CD4-positive, alpha-beta T cell (primary cell): ENCODE results near the gene ING4. TPM values are rescaled to one million over a fixed set of nuclear protein-coding genes. Genes with fewer than 3 reads are reported as not detected.
A peak's percentile ranks its signal among the peaks of the same experiment; 100 is the strongest.

Experiments used
- ATAC-seq: fragments of 200-7000 bp; cut with Tn5 transposase; one replicate; pipeline ENCODE4 v1.10.0; 2022; ENCODE audit warnings: mild to moderate bottlenecking; ENCODE audit not compliant: poor library complexity
- CTCF ChIA-PET: fragments of 350-600 bp; sonication (Branson Sonifier 250); formaldehyde crosslinking; loops from one replicate; lab custom pipeline; 2021; ENCODE audit warnings: antibody characterized with exemption, inconsistent platforms; lab: Charles Lee
- POLR2A ChIA-PET: fragments of 350-600 bp; sonication (Branson Sonifier 250); formaldehyde crosslinking; loops from one replicate; lab custom pipeline; 2021; ENCODE audit warnings: antibody characterized with exemption, inconsistent platforms; lab: Charles Lee
- DNase-seq, 14 experiments: peaks; one replicate each; pipeline ENCODE4 v3.0.0-alpha.2; 2013 to 2020; ENCODE audit warnings: mixed read lengths in 2 of 14
- H3K27ac ChIP-seq, 2 donors: one replicate each; pipeline versions ENCODE4 v1.5.1 to v1.7.0; 2013; ENCODE audit warnings: low read length in 2 of 2, low read depth in 1 of 2, mild to moderate bottlenecking in 1 of 2
- H3K27me3 ChIP-seq, 2 experiments: 1 replicate in 1 of 2; 2 replicates in 1 of 2; pipeline versions ENCODE4 v1.6.1 to v1.7.0; 2013; ENCODE audit warnings: low read length in 2 of 2, control low read depth in 1 of 2, mild to moderate bottlenecking in 1 of 2, moderate library complexity in 1 of 2; ENCODE audit not compliant: insufficient read depth in 2 of 2, control insufficient read depth in 1 of 2
- H3K36me3 ChIP-seq: one replicate; pipeline ENCODE4 v1.6.1; 2013; ENCODE audit warnings: low read length, control low read depth; ENCODE audit not compliant: insufficient read depth
- H3K4me1 ChIP-seq: one replicate; pipeline ENCODE4 v1.6.1; 2013; ENCODE audit warnings: low read length, control low read depth; ENCODE audit not compliant: insufficient read depth
- H3K4me3 ChIP-seq: one replicate; pipeline ENCODE4 v1.5.1; 2013; ENCODE audit warnings: mild to moderate bottlenecking, low read length, moderate library complexity
- H3K9me3 ChIP-seq, 2 experiments: 1 replicate in 1 of 2; 2 replicates in 1 of 2; pipeline versions ENCODE4 v1.6.1 to v1.7.0; 2013; ENCODE audit warnings: low read length in 2 of 2, mild to moderate bottlenecking in 2 of 2, control low read depth in 1 of 2, moderate library complexity in 1 of 2; ENCODE audit not compliant: control insufficient read depth in 1 of 2, insufficient read depth in 1 of 2
- H3K27ac Mint-ChIP-seq: one replicate; pipeline ENCODE4 v1.8.0; 2020; ENCODE audit warnings: mixed read lengths
- H3K27me3 Mint-ChIP-seq: one replicate; pipeline ENCODE4 v1.8.0; 2021; ENCODE audit warnings: mixed read lengths
- H3K36me3 Mint-ChIP-seq: one replicate; pipeline ENCODE4 v1.8.0; 2021; ENCODE audit warnings: low read depth, mixed read lengths
- H3K4me1 Mint-ChIP-seq: one replicate; pipeline ENCODE4 v1.8.0; 2021; ENCODE audit warnings: low read depth, mixed read lengths
- H3K4me3 Mint-ChIP-seq: one replicate; pipeline ENCODE4 v1.8.0; 2020; ENCODE audit warnings: mild to moderate bottlenecking, mixed read lengths
- H3K9me3 Mint-ChIP-seq: one replicate; pipeline ENCODE4 v1.8.0; 2020; ENCODE audit warnings: mixed read lengths
- CTCF ChIP-seq: fragments of 200-600 bp; IDR thresholded peaks from one replicate; pipeline ENCODE4 v1.8.0; 2022; ENCODE audit warnings: antibody characterized with exemption, mild to moderate bottlenecking
- intact Hi-C, 2 experiments: fragments of 100-400 bp; cut with DNase I in 1 of 2; cut with micrococcal nuclease in 1 of 2; formaldehyde crosslinking; loops; one replicate each; pipeline versions ENCODE4 v1.15.1 to v1.9.0; 2023 to 2025; cut with DNase I, micrococcal nuclease
- total RNA-seq, 174 experiments: library from RNA in 2 of 174; stranded (reverse) in 2 of 174; gene quantifications; one replicate each; pipeline ENCODE4 v1.2.3 and lab custom pipeline; 2021 to 2026

The ING4 gene
- total RNA-seq, 2 experiments from 2014 or later = 13.8 to 17.4 TPM

DNA sequence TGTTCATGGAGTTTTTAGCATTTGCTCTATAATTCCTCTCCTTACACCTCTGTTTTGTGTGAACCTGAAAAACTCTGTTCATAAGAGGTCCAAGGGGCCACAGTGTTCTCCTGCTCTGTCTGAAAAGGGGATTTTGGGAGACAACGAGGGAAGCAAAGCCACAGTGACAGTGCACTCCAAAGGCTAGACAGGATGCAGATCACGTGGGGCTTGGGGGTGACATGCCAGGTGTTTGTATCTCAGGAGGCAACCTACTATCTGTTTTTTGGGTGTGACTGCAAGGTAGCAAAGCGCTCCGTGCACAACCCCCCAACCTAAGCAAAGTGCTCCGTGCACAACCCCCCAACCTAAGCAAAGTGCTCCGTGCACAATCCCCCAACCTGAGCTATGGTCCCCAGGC is 50.7 kb downstream of the ING4 start:
- ChIA-PET CTCF (interaction anchor here (1.2 kb wide), 1 partner anchor 12 kb away, joined by 3 read pairs; no protein-coding TSS in a partner anchor), POLR2A (interaction anchor here (0.7 to 4.4 kb wide), 11 partner anchors 9 to 326 kb away, joined by 3 to 21 read pairs (median 4); partner anchors contain the start of genes COPS7A, LPAR5, MRPL51 and NOP2)
- ATAC-seq (no peak), DNase-seq (peak in 9 of 14 experiments; percentile 20 to 73 (median 51))
- Histone ChIP-seq H3K4me1 (peaks cover 50% of the 10 kb centered on the region), H3K27ac (peak overlapping the region; percentile 58 to 63), H3K4me3 (peak overlapping the region; percentile 29), H3K9me3 (no peaks in the 10 kb centered on the region), H3K36me3 (no peaks in the 10 kb centered on the region), H3K27me3 (no peaks in the 10 kb centered on the region)
- Mint-ChIP-seq H3K27ac (peak overlapping the region; percentile 84), H3K36me3 (no peaks in the 10 kb centered on the region), H3K4me3 (peak overlapping the region; percentile 53), H3K27me3 (no peaks in the 10 kb centered on the region), H3K9me3 (no peaks in the 10 kb centered on the region), H3K4me1 (peaks cover 41% of the 10 kb centered on the region)
- intact Hi-C loops = no loop called here
- TF ChIP-seq CTCF = no peak

DNA sequence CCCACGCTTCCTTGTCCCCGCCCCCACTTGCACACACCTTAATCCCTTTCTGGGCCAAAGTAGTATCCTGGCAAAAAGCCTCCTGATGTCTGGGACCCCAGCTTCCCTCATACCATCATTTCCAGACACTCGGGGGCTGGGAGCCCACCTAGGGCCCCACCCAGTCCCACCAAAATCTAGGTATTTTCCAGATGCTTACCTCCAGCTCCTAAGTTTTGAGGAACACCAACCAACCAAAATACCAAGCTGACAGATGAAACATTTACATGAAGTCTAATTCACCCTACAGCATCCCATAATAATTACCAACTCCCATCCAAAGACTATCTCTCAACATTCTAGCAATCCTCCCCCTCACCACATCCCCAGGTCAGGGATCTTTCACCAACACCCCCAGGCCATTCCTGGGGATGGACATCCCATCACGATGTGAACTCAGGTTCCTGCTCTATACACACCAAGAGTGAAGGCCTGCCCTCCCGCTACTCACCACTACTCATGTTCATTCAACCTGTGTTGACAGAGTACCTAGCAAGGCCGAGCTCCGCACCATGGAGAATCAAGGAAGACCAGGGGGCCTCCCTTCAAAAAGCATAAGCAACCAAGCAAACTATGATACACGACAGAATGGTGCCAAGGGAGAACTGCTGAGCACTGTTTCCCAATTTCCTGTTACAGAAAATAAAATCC is 54.2 kb downstream of the ING4 start:
- H3K36me3 Mint-ChIP-seq = peaks cover 14% of the 10 kb centered on the region

More for the DNA sequence above, 54.2 kb downstream of the ING4 start:
- Mint-ChIP-seq H3K4me3 (no peak overlapping the region), H3K9me3 (no peaks in the 10 kb centered on the region), H3K27me3 (no peaks in the 10 kb centered on the region), H3K4me1 (peaks cover 52% of the 10 kb centered on the region), H3K27ac (no peak overlapping the region)
- peak overlapping the region in 1 of 2 donors; percentile 63 for H3K27ac ChIP-seq
- peaks cover 6% of the 10 kb centered on the region for H3K36me3 ChIP-seq
- DNase-seq (peak in 7 of 14 experiments; percentile 8 to 63 (median 25)), ATAC-seq (no peak)
- H3K4me1 ChIP-seq = peaks cover 69% of the 10 kb centered on the region
- intact Hi-C loops = loop anchor here in 1 of 2 experiments (2.0 to 5.0 kb wide), 5 partner anchors 22 to 184 kb away; partner anchors contain the start of genes ING4, NOP2 and ZNF384
- TF ChIP-seq CTCF = no peak
- no peaks in the 10 kb centered on the region for H3K27me3 ChIP-seq
- no peak overlapping the region for H3K4me3 ChIP-seq
- ChIA-PET POLR2A (interaction anchor here (0.6 to 1.5 kb wide), 9 partner anchors 12 to 264 kb away, joined by 3 to 9 read pairs (median 3); partner anchors contain the start of genes CD4, NOP2, SPSB2 and VAMP1), CTCF (interaction anchor here (1.2 kb wide), 1 partner anchor 54 kb away, joined by 3 read pairs; no protein-coding TSS in a partner anchor)
- H3K9me3 ChIP-seq = no peaks in the 10 kb centered on the region
